Panc1 (cell line): ENCODE data around the gene DNAJB13. TPM values are rescaled to one million over a fixed set of nuclear protein-coding genes. Genes with fewer than 3 reads are reported as not detected.

Source experiments
- ATAC-seq: fragments of 200-7000 bp; cut with Tn5 transposase; 2 replicates; pipeline ENCODE4 v1.9.1; 2020; ENCODE audit warnings: mild to moderate bottlenecking, moderate library complexity
- BruUV-seq: library from RNA; stranded (reverse); fragments of 400-500 nt; replicated peaks from 2 replicates; lab custom pipeline; 2021; lab: Mats Ljungman, UMichigan
- CTCF ChIA-PET: fragments of 300-600 bp; sonication (Branson Sonifier 250); formaldehyde crosslinking; loops from one replicate; lab custom pipeline; 2022; ENCODE audit warnings: antibody characterized with exemption; lab: Charles Lee
- POLR2A ChIA-PET: fragments of 300-600 bp; sonication (Branson Sonifier 250); formaldehyde crosslinking; loops from one replicate; lab custom pipeline; 2022; ENCODE audit warnings: antibody characterized with exemption; lab: Charles Lee
- DNase-seq: peaks from one replicate; pipeline ENCODE4 v3.0.0-alpha.2; 2010; ENCODE audit warnings: low read depth, low spot score
- H3K27ac ChIP-seq: 2 replicates; pipeline ENCODE4 v1.5.1; 2011; ENCODE audit warnings: mild to moderate bottlenecking, low read length, inconsistent platforms
- H3K27me3 ChIP-seq: fragments of 200-500 bp; sonication (Bioruptor generic); 2 replicates; pipeline ENCODE4 v1.6.0; 2014; ENCODE audit warnings: low read length, inconsistent platforms; ENCODE audit not compliant: control insufficient read depth, insufficient read depth
- H3K36me3 ChIP-seq: fragments of 200-500 bp; sonication (Bioruptor generic); 2 replicates; pipeline ENCODE4 v1.5.1; 2014; ENCODE audit warnings: inconsistent platforms, mild to moderate bottlenecking, low read length, moderate library complexity; ENCODE audit not compliant: control insufficient read depth, insufficient read depth
- H3K4me1 ChIP-seq: 2 replicates; pipeline ENCODE4 v1.5.1; 2011; ENCODE audit warnings: inconsistent platforms, mild to moderate bottlenecking, low read length, moderate library complexity; ENCODE audit not compliant: control insufficient read depth, insufficient read depth
- H3K4me3 ChIP-seq, 2 experiments: 2 replicates each; pipeline ENCODE4 v1.5.1; 2011 to 2012; ENCODE audit warnings: low read depth in 2 of 2, low read length in 2 of 2, mild to moderate bottlenecking in 2 of 2, inconsistent platforms in 1 of 2, moderate library complexity in 1 of 2
- H3K9me3 ChIP-seq: fragments of 200-500 bp; sonication (Bioruptor generic); 2 replicates; pipeline ENCODE4 v1.5.1; 2014; ENCODE audit warnings: low read depth, mild to moderate bottlenecking, inconsistent platforms, low read length, moderate library complexity; ENCODE audit not compliant: control insufficient read depth, insufficient read depth
- POLR2AphosphoS5 ChIP-seq: IDR thresholded peaks from 2 replicates; pipeline ENCODE4 v1.6.1; 2012; ENCODE audit warnings: mild to moderate bottlenecking, low read depth, low read length, moderate library complexity
- SIN3A ChIP-seq: IDR thresholded peaks from 2 replicates; pipeline ENCODE4 v1.6.1; 2012; ENCODE audit warnings: low read depth, mild to moderate bottlenecking, low read length, moderate library complexity, borderline replicate concordance; ENCODE audit not compliant: insufficient read depth
- TCF7L2 ChIP-seq: IDR thresholded peaks from 2 replicates; pipeline ENCODE4 v1.6.1; 2011; ENCODE audit warnings: mild to moderate bottlenecking, low read depth, low read length, inconsistent platforms
- in situ Hi-C: cut with HindIII; loops from 2 replicates; pipeline ENCODE4 v1.10.0; 2016; ENCODE audit warnings: low sequenced_read_pairs, low pct_unique_long_range_greater_than_20kb
- intact Hi-C: fragments of 100-400 bp; cut with micrococcal nuclease; formaldehyde crosslinking; loops from one replicate; pipeline ENCODE4 v1.10.0; 2022; ENCODE audit not compliant: unreplicated experiment
- total RNA-seq: library from RNA; stranded (reverse); gene quantifications from one replicate; pipeline ENCODE4 v1.2.1, GENCODE V29; 2021; ENCODE audit not compliant: unreplicated experiment
- TF ChIP-seq, protein P1 (sequence below): fragments of 450-650 bp; IDR thresholded peaks from 2 replicates; pipeline ENCODE4 v1.5.1; 2017; ENCODE audit warnings: mild to moderate bottlenecking
- TF ChIP-seq, protein P2 (sequence below), 2 experiments: IDR thresholded peaks; 2 replicates each; pipeline ENCODE4 v1.6.1; 2011 to 2012; ENCODE audit warnings: low read depth in 2 of 2, control low read depth in 1 of 2, low read length in 1 of 2, mild to moderate bottlenecking in 1 of 2, moderate library complexity in 1 of 2; ENCODE audit not compliant: insufficient read depth in 1 of 2

Gene DNAJB13
- total RNA-seq, 1 experiment from 2014 or later, result not detected

GRCh38 chr11:74004759-74005615, 54.2 kb downstream of the DNAJB13 start:
- ATAC-seq, result no peak
- in situ Hi-C loops, result no loop called here
- Histone ChIP-seq H3K9me3 (no peaks in the 10 kb centered on the region), H3K4me1 (no peaks in the 10 kb centered on the region), H3K27ac (no peak overlapping the region), H3K36me3 (no peaks in the 10 kb centered on the region), H3K27me3 (no peaks in the 10 kb centered on the region), H3K4me3 (no peak overlapping the region)
- TF ChIP-seq SIN3A (no peak), TCF7L2 (no peak), POLR2AphosphoS5 (no peak)
- TF ChIP-seq, protein P1, sequence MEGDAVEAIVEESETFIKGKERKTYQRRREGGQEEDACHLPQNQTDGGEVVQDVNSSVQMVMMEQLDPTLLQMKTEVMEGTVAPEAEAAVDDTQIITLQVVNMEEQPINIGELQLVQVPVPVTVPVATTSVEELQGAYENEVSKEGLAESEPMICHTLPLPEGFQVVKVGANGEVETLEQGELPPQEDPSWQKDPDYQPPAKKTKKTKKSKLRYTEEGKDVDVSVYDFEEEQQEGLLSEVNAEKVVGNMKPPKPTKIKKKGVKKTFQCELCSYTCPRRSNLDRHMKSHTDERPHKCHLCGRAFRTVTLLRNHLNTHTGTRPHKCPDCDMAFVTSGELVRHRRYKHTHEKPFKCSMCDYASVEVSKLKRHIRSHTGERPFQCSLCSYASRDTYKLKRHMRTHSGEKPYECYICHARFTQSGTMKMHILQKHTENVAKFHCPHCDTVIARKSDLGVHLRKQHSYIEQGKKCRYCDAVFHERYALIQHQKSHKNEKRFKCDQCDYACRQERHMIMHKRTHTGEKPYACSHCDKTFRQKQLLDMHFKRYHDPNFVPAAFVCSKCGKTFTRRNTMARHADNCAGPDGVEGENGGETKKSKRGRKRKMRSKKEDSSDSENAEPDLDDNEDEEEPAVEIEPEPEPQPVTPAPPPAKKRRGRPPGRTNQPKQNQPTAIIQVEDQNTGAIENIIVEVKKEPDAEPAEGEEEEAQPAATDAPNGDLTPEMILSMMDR, result no peak
- TF ChIP-seq, protein P2, sequence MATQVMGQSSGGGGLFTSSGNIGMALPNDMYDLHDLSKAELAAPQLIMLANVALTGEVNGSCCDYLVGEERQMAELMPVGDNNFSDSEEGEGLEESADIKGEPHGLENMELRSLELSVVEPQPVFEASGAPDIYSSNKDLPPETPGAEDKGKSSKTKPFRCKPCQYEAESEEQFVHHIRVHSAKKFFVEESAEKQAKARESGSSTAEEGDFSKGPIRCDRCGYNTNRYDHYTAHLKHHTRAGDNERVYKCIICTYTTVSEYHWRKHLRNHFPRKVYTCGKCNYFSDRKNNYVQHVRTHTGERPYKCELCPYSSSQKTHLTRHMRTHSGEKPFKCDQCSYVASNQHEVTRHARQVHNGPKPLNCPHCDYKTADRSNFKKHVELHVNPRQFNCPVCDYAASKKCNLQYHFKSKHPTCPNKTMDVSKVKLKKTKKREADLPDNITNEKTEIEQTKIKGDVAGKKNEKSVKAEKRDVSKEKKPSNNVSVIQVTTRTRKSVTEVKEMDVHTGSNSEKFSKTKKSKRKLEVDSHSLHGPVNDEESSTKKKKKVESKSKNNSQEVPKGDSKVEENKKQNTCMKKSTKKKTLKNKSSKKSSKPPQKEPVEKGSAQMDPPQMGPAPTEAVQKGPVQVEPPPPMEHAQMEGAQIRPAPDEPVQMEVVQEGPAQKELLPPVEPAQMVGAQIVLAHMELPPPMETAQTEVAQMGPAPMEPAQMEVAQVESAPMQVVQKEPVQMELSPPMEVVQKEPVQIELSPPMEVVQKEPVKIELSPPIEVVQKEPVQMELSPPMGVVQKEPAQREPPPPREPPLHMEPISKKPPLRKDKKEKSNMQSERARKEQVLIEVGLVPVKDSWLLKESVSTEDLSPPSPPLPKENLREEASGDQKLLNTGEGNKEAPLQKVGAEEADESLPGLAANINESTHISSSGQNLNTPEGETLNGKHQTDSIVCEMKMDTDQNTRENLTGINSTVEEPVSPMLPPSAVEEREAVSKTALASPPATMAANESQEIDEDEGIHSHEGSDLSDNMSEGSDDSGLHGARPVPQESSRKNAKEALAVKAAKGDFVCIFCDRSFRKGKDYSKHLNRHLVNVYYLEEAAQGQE (IDR thresholded peaks at IDR 0.05; ENCODE audit: insufficient read depth in 1 of 2, low read depth in 2 of 2, low read length in 1 of 2), result no peak
- BruUV-seq, result no TSS peak
- DNase-seq, result no peak
- CTCF ChIA-PET, result no interaction called here
- intact Hi-C loops, result no loop called here
- POLR2A ChIA-PET, result no interaction called here

GRCh38 chr11:74005721-74006517, 55.1 kb downstream of the DNAJB13 start:
- CTCF ChIA-PET, result no interaction called here
- TF ChIP-seq, protein P2 (IDR thresholded peaks at IDR 0.05; ENCODE audit: insufficient read depth in 1 of 2, low read depth in 2 of 2, low read length in 1 of 2), result no peak
- H3K9me3 ChIP-seq, result no peaks in the 10 kb centered on the region
- intact Hi-C loops (no loop called here), in situ Hi-C loops (no loop called here)
- no peak overlapping the region for H3K4me3 ChIP-seq
- no peaks in the 10 kb centered on the region for H3K27me3 ChIP-seq
- no peak for DNase-seq
- POLR2A ChIA-PET, result no interaction called here
- no peaks in the 10 kb centered on the region for H3K36me3 ChIP-seq
- no peak overlapping the region for H3K27ac ChIP-seq
- BruUV-seq, result no TSS peak
- no peak for ATAC-seq
- H3K4me1 ChIP-seq, result no peaks in the 10 kb centered on the region
